ENCODE measurements around the gene HELT. TPM values are rescaled to one million over a fixed set of nuclear protein-coding genes. Genes with fewer than 3 reads are reported as not detected.
"Not testable (repeated sequence)": the region's sequence is repeated elsewhere in the genome, so short reads cannot be mapped to it uniquely, and the experiment has no call there.

Gene HELT
- not detected for total RNA-seq
- polyA plus RNA-seq: not detected

- Mint-ChIP-seq H3K36me3 (no peaks in the 10 kb centered on the region), H3K27ac (no peak within 1 kb of the TSS), H3K9me3 (no peaks in the 10 kb centered on the region), H3K4me3 (no peak within 1 kb of the TSS), H3K27me3 (peaks cover 73 to 79% of the 10 kb centered on the region in 2 donors), H3K4me1 (peaks cover 3 to 44% (median 9%) of the 10 kb centered on the region in 3 donors)
- Histone ChIP-seq H3K36me3 (ENCODE audit: insufficient read depth, low read length) (no peaks in the 10 kb centered on the region), H3K27me3 (ENCODE audit: insufficient read depth, low read length, poor library complexity, severe bottlenecking) (peaks cover 15% of the 10 kb centered on the region), H3K4me1 (ENCODE audit: insufficient read depth, low read length) (no peaks in the 10 kb centered on the region), H3K27ac (ENCODE audit: low read depth, low read length) (no peak within 1 kb of the TSS), H3K4me3 (ENCODE audit: low read length) (no peak within 1 kb of the TSS), H3K9me3 (ENCODE audit: low read length) (no peaks in the 10 kb centered on the region)
- ChIA-PET POLR2A (no interaction called here), CTCF (interaction anchor here (1.1 kb wide), 1 partner anchor 10 kb away, joined by 3 read pairs; no protein-coding TSS in a partner anchor)
- no peak for DNase-seq
Observed at GRCh38 chr4:185017964-185018772, at the start of gene HELT. HELT (plus strand) TSS chr4:185018490; CDS start chr4:185018929, 439 bp downstream.

GRCh38 chr4:184968784-184969201, 49.5 kb upstream of the HELT start:
- H3K27ac ChIP-seq (ENCODE audit: low read depth, low read length): no peak overlapping the region
- Mint-ChIP-seq H3K27me3 (peaks cover 15 to 21% of the 10 kb centered on the region in 2 donors), H3K4me3 (peak overlapping the region in 1 of 7 donors; percentile 2), H3K4me1 (peaks cover 5 to 6% (median 6%) of the 10 kb centered on the region in 3 donors), H3K9me3 (peaks cover 5 to 21% (median 9%) of the 10 kb centered on the region in 5 donors), H3K27ac (peak overlapping the region in 2 of 8 donors; percentile 53 to 91), H3K36me3 (peaks cover 2 to 7% (median 3%) of the 10 kb centered on the region in 3 donors)
- H3K9me3 ChIP-seq (ENCODE audit: low read length): no peaks in the 10 kb centered on the region
- no peaks in the 10 kb centered on the region for H3K4me1 ChIP-seq (ENCODE audit: insufficient read depth, low read length)
- ChIA-PET POLR2A (interaction anchor here (0.7 kb wide), 1 partner anchor 1463 kb away, joined by 3 read pairs; no protein-coding TSS in a partner anchor), CTCF (no interaction called here)
- no peaks in the 10 kb centered on the region for H3K27me3 ChIP-seq (ENCODE audit: insufficient read depth, low read length, poor library complexity, severe bottlenecking)
- DNase-seq: no peak
- H3K36me3 ChIP-seq (ENCODE audit: insufficient read depth, low read length): no peaks in the 10 kb centered on the region
- H3K4me3 ChIP-seq (ENCODE audit: low read length): no peak overlapping the region

- H3K27me3 Mint-ChIP-seq: peaks cover 11 to 25% of the 10 kb centered on the region in 2 donors
- DNase-seq: no peak
- peak overlapping the region in 1 of 7 donors; percentile 34 for H3K4me3 Mint-ChIP-seq
- peaks cover 2 to 7% (median 3%) of the 10 kb centered on the region in 3 donors for H3K36me3 Mint-ChIP-seq
- no peaks in the 10 kb centered on the region for H3K9me3 ChIP-seq (ENCODE audit: low read length)
- peak overlapping the region in 1 of 8 donors; percentile 15 for H3K27ac Mint-ChIP-seq
- no peak overlapping the region for H3K27ac ChIP-seq (ENCODE audit: low read depth, low read length)
- H3K36me3 ChIP-seq (ENCODE audit: insufficient read depth, low read length): no peaks in the 10 kb centered on the region
- H3K4me3 ChIP-seq (ENCODE audit: low read length): no peak overlapping the region
- no peaks in the 10 kb centered on the region for H3K4me1 ChIP-seq (ENCODE audit: insufficient read depth, low read length)
- H3K9me3 Mint-ChIP-seq: peaks cover 4 to 18% (median 7%) of the 10 kb centered on the region in 5 donors
- POLR2A ChIA-PET: no interaction called here
- peaks cover 5 to 6% (median 5%) of the 10 kb centered on the region in 3 donors for H3K4me1 Mint-ChIP-seq
- H3K27me3 ChIP-seq (ENCODE audit: insufficient read depth, low read length, poor library complexity, severe bottlenecking): no peaks in the 10 kb centered on the region
- CTCF ChIA-PET: no interaction called here
Observed at GRCh38 chr4:184969610-184970009, 48.7 kb upstream of the HELT start.

- H3K36me3 Mint-ChIP-seq: peaks cover 0 to 7% (median 0%) of the 10 kb centered on the region in 3 donors
- no peak overlapping the region for H3K4me3 Mint-ChIP-seq
- H3K27me3 Mint-ChIP-seq: peaks cover 15 to 41% of the 10 kb centered on the region in 2 donors
- H3K4me1 Mint-ChIP-seq: no peaks in the 10 kb centered on the region
- POLR2A ChIA-PET: no interaction called here
- no peak overlapping the region for H3K4me3 ChIP-seq (ENCODE audit: low read length)
- H3K27ac ChIP-seq (ENCODE audit: low read depth, low read length): no peak overlapping the region
- H3K9me3 ChIP-seq (ENCODE audit: low read length): no peaks in the 10 kb centered on the region
- no peaks in the 10 kb centered on the region for H3K27me3 ChIP-seq (ENCODE audit: insufficient read depth, low read length, poor library complexity, severe bottlenecking)
- CTCF ChIA-PET: no interaction called here
- no peaks in the 10 kb centered on the region for H3K4me1 ChIP-seq (ENCODE audit: insufficient read depth, low read length)
- H3K9me3 Mint-ChIP-seq: peaks cover 0 to 3% (median 2%) of the 10 kb centered on the region in 5 donors
- no peak for DNase-seq
- no peaks in the 10 kb centered on the region for H3K36me3 ChIP-seq (ENCODE audit: insufficient read depth, low read length)
- no peak overlapping the region for H3K27ac Mint-ChIP-seq
Observed at GRCh38 chr4:184972991-184973390, 45.3 kb upstream of the HELT start.

- DNase-seq; H3K9me3 Mint-ChIP-seq; H3K36me3 ChIP-seq (ENCODE audit: insufficient read depth, low read length); H3K27ac Mint-ChIP-seq; CTCF ChIA-PET; H3K27ac ChIP-seq (ENCODE audit: low read depth, low read length); H3K4me3 ChIP-seq (ENCODE audit: low read length); H3K4me3 Mint-ChIP-seq; POLR2A ChIA-PET; H3K4me1 Mint-ChIP-seq; H3K36me3 Mint-ChIP-seq; H3K9me3 ChIP-seq (ENCODE audit: low read length); H3K4me1 ChIP-seq (ENCODE audit: insufficient read depth, low read length); H3K27me3 ChIP-seq (ENCODE audit: insufficient read depth, low read length, poor library complexity, severe bottlenecking): not testable (repeated sequence)
- H3K27me3 Mint-ChIP-seq: peaks cover 14 to 52% of the 10 kb centered on the region in 2 donors
Observed at GRCh38 chr4:184976348-184976747, 41.9 kb upstream of the HELT start.

- H3K9me3 ChIP-seq (ENCODE audit: low read length): no peaks in the 10 kb centered on the region
- Mint-ChIP-seq H3K36me3 (peaks cover 0 to 4% (median 0%) of the 10 kb centered on the region in 3 donors), H3K4me3 (no peak overlapping the region), H3K4me1 (no peaks in the 10 kb centered on the region), H3K27me3 (peaks cover 14 to 45% of the 10 kb centered on the region in 2 donors), H3K27ac (no peak overlapping the region), H3K9me3 (peaks cover 0 to 2% (median 0%) of the 10 kb centered on the region in 5 donors)
- H3K4me1 ChIP-seq (ENCODE audit: insufficient read depth, low read length): peaks cover 7% of the 10 kb centered on the region
- H3K36me3 ChIP-seq (ENCODE audit: insufficient read depth, low read length): no peaks in the 10 kb centered on the region
- CTCF ChIA-PET: no interaction called here
- H3K4me3 ChIP-seq (ENCODE audit: low read length): no peak overlapping the region
- H3K27ac ChIP-seq (ENCODE audit: low read depth, low read length): no peak overlapping the region
- DNase-seq: no peak
- no peaks in the 10 kb centered on the region for H3K27me3 ChIP-seq (ENCODE audit: insufficient read depth, low read length, poor library complexity, severe bottlenecking)
- POLR2A ChIA-PET: no interaction called here
Observed at GRCh38 chr4:184977747-184978146, 40.5 kb upstream of the HELT start.

GRCh38 chr4:184978211-184978610, 40.1 kb upstream of the HELT start:
- CTCF ChIA-PET: interaction anchor here (1.5 kb wide), 1 partner anchor 29 kb away, joined by 3 read pairs; no protein-coding TSS in a partner anchor
- H3K36me3 ChIP-seq (ENCODE audit: insufficient read depth, low read length): no peaks in the 10 kb centered on the region
- H3K4me1 Mint-ChIP-seq: no peaks in the 10 kb centered on the region
- peaks cover 12% of the 10 kb centered on the region for H3K4me1 ChIP-seq (ENCODE audit: insufficient read depth, low read length)
- H3K27me3 ChIP-seq (ENCODE audit: insufficient read depth, low read length, poor library complexity, severe bottlenecking): no peaks in the 10 kb centered on the region
- no peak overlapping the region for H3K27ac Mint-ChIP-seq
- no peak overlapping the region for H3K4me3 ChIP-seq (ENCODE audit: low read length)
- no peak for DNase-seq
- H3K9me3 Mint-ChIP-seq: peaks cover 0 to 2% (median 0%) of the 10 kb centered on the region in 5 donors
- H3K9me3 ChIP-seq (ENCODE audit: low read length): no peaks in the 10 kb centered on the region
- H3K4me3 Mint-ChIP-seq: no peak overlapping the region
- H3K27ac ChIP-seq (ENCODE audit: low read depth, low read length): no peak overlapping the region
- H3K27me3 Mint-ChIP-seq: peaks cover 14 to 41% of the 10 kb centered on the region in 2 donors
- POLR2A ChIA-PET: no interaction called here
- H3K36me3 Mint-ChIP-seq: peaks cover 0 to 4% (median 0%) of the 10 kb centered on the region in 3 donors

- peak overlapping the region in 1 of 8 donors; percentile 11 for H3K27ac Mint-ChIP-seq
- peaks cover 0 to 4% (median 0%) of the 10 kb centered on the region in 3 donors for H3K36me3 Mint-ChIP-seq
- Histone ChIP-seq H3K27me3 (ENCODE audit: insufficient read depth, low read length, poor library complexity, severe bottlenecking) (no peaks in the 10 kb centered on the region), H3K27ac (ENCODE audit: low read depth, low read length) (no peak overlapping the region), H3K4me1 (ENCODE audit: insufficient read depth, low read length) (peaks cover 20% of the 10 kb centered on the region), H3K9me3 (ENCODE audit: low read length) (no peaks in the 10 kb centered on the region), H3K36me3 (ENCODE audit: insufficient read depth, low read length) (no peaks in the 10 kb centered on the region), H3K4me3 (ENCODE audit: low read length) (no peak overlapping the region)
- no peak overlapping the region for H3K4me3 Mint-ChIP-seq
- ChIA-PET CTCF (interaction anchor here (1.5 kb wide), 1 partner anchor 28 kb away, joined by 3 read pairs; no protein-coding TSS in a partner anchor), POLR2A (no interaction called here)
- peaks cover 14 to 32% of the 10 kb centered on the region in 2 donors for H3K27me3 Mint-ChIP-seq
- no peak for DNase-seq
- no peaks in the 10 kb centered on the region for H3K4me1 Mint-ChIP-seq
- peaks cover 0 to 2% (median 0%) of the 10 kb centered on the region in 5 donors for H3K9me3 Mint-ChIP-seq
Observed at GRCh38 chr4:184979461-184980124, 38.7 kb upstream of the HELT start.
